Kasumi-1 (cell line): ENCODE results near the gene NLGN4Y.

Experiments
- DNase-seq, 2 experiments: peaks; one replicate each; lab custom pipeline; 2025; lab: John Stamatoyannopoulos, UW

Gene NLGN4Y

GRCh38 chrY:14644157-14644952, 120.0 kb downstream of the NLGN4Y start:
- no peak for DNase-seq

GRCh38 chrY:14679181-14679580, 154.9 kb downstream of the NLGN4Y start:
- DNase-seq, result no peak

- no peak for DNase-seq
These were observed 170.2 kb downstream of the NLGN4Y start for GRCh38 chrY:14694543-14694942.

GRCh38 chrY:14708158-14708557, 183.8 kb downstream of the NLGN4Y start:
- DNase-seq, result no peak

GRCh38 chrY:14741596-14741995, 217.3 kb downstream of the NLGN4Y start:
- no peak for DNase-seq

GRCh38 chrY:14748329-14748728, 224.0 kb downstream of the NLGN4Y start:
- no peak for DNase-seq

GRCh38 chrY:14755571-14755970, 231.2 kb downstream of the NLGN4Y start:
- no peak for DNase-seq

- DNase-seq, result no peak
These were observed 238.6 kb downstream of the NLGN4Y start for GRCh38 chrY:14762903-14763302.

GRCh38 chrY:14763600-14763999, 239.3 kb downstream of the NLGN4Y start:
- DNase-seq, result no peak

GRCh38 chrY:14778208-14778607, 253.9 kb downstream of the NLGN4Y start:
- no peak for DNase-seq

- DNase-seq, result no peak
These were observed 268.8 kb downstream of the NLGN4Y start for GRCh38 chrY:14793104-14793503.

GRCh38 chrY:14793674-14794073, 269.3 kb downstream of the NLGN4Y start:
- DNase-seq, result no peak

GRCh38 chrY:14798010-14798409, 273.7 kb downstream of the NLGN4Y start:
- DNase-seq, result no peak

- no peak for DNase-seq
These were observed 276.8 kb downstream of the NLGN4Y start for GRCh38 chrY:14801096-14801495.

GRCh38 chrY:14802125-14802524, 277.8 kb downstream of the NLGN4Y start:
- DNase-seq, result no peak

- DNase-seq, result no peak
These were observed 279.7 kb downstream of the NLGN4Y start for GRCh38 chrY:14804041-14804440.

- no peak for DNase-seq
These were observed 294.1 kb downstream of the NLGN4Y start for GRCh38 chrY:14818452-14818851.

- DNase-seq, result no peak
These were observed 297.9 kb downstream of the NLGN4Y start for GRCh38 chrY:14822201-14822600.

- no peak for DNase-seq
These were observed 298.6 kb downstream of the NLGN4Y start for GRCh38 chrY:14822906-14823305.

GRCh38 chrY:14824583-14824982, 300.3 kb downstream of the NLGN4Y start:
- DNase-seq, result no peak

GRCh38 chrY:14825728-14826127, 301.4 kb downstream of the NLGN4Y start:
- DNase-seq, result no peak

- DNase-seq, result no peak
These were observed 304.2 kb downstream of the NLGN4Y start for GRCh38 chrY:14828531-14828930.

- DNase-seq, result no peak
These were observed 305.1 kb downstream of the NLGN4Y start for GRCh38 chrY:14829366-14829885.
